MM.1S (cell line): Measurements from ENCODE around the gene CCDC182.
A peak's percentile ranks its signal among the peaks of the same experiment; 100 is the strongest.

Source experiments
- DNase-seq: peaks from one replicate; pipeline ENCODE4 v3.0.0-alpha.2; 2015
- H2AFZ ChIP-seq: fragments of 300-600 bp; sonication (generic); 2 replicates; pipeline ENCODE4 v1.6.0; 2016; ENCODE audit warnings: antibody characterized with exemption, low read length
- H3F3A ChIP-seq: fragments of 300-600 bp; sonication (generic); 2 replicates; pipeline ENCODE4 v1.6.1; 2016; ENCODE audit warnings: mild to moderate bottlenecking, antibody characterized with exemption, low read length, moderate library complexity, mixed read lengths; ENCODE audit not compliant: insufficient read depth
- H3K27ac ChIP-seq: fragments of 300-600 bp; sonication (generic); 2 replicates; pipeline ENCODE4 v1.5.1; 2016; ENCODE audit warnings: mild to moderate bottlenecking, low read length
- H3K27me3 ChIP-seq: fragments of 300-600 bp; sonication (generic); replicated peaks from 2 replicates; pipeline ENCODE4 v1.6.0; 2016; ENCODE audit warnings: low read length; ENCODE audit not compliant: insufficient read depth
- H3K36me3 ChIP-seq: fragments of 300-600 bp; sonication (generic); replicated peaks from 2 replicates; pipeline ENCODE4 v1.6.1; 2016; ENCODE audit warnings: mild to moderate bottlenecking, low read length, mixed read lengths; ENCODE audit not compliant: insufficient read depth
- H3K4me1 ChIP-seq: fragments of 300-600 bp; sonication (generic); 2 replicates; pipeline ENCODE4 v1.6.1; 2016; ENCODE audit warnings: low read length, mixed read lengths
- H3K4me2 ChIP-seq: fragments of 300-600 bp; sonication (generic); 2 replicates; pipeline ENCODE4 v1.6.0; 2016; ENCODE audit warnings: low read depth, low read length
- H3K4me3 ChIP-seq: fragments of 300-600 bp; sonication (generic); 2 replicates; pipeline ENCODE4 v1.5.1; 2016; ENCODE audit warnings: low read length, mixed read lengths
- H3K79me2 ChIP-seq: fragments of 300-600 bp; sonication (generic); 2 replicates; pipeline ENCODE4 v1.6.1; 2016; ENCODE audit warnings: mixed run types, low read length, mixed read lengths
- H3K9ac ChIP-seq: fragments of 300-600 bp; sonication (generic); 2 replicates; pipeline ENCODE4 v1.6.1; 2016; ENCODE audit warnings: low read length, mixed read lengths
- H3K9me2 ChIP-seq: fragments of 300-600 bp; sonication (generic); replicated peaks from 2 replicates; pipeline ENCODE4 v1.6.1; 2016; ENCODE audit warnings: mild to moderate bottlenecking, low read length, mixed read lengths; ENCODE audit not compliant: insufficient read depth
- H3K9me3 ChIP-seq: fragments of 300-600 bp; sonication (generic); replicated peaks from 2 replicates; pipeline ENCODE4 v1.6.1; 2016; ENCODE audit warnings: mild to moderate bottlenecking, low read length, mixed read lengths; ENCODE audit not compliant: insufficient read depth
- H4K20me1 ChIP-seq: fragments of 300-600 bp; sonication (generic); 2 replicates; pipeline ENCODE4 v1.6.1; 2016; ENCODE audit warnings: mild to moderate bottlenecking, low read length, moderate library complexity, mixed read lengths; ENCODE audit not compliant: insufficient read depth
- EZH2 ChIP-seq: fragments of 300-600 bp; sonication (generic); optimal IDR thresholded peaks from 2 replicates; pipeline ENCODE3; 2017; ENCODE audit warnings: low read depth, mild to moderate bottlenecking, antibody characterized with exemption, low read length, mixed read lengths
- EZH2phosphoT487 ChIP-seq: fragments of 300-600 bp; sonication (generic); IDR thresholded peaks from 2 replicates; pipeline ENCODE4 v1.6.1; 2018; ENCODE audit warnings: antibody characterized with exemption, low read length
- TF ChIP-seq, protein P1 (sequence below): fragments of 300-600 bp; sonication (generic); IDR thresholded peaks from 2 replicates; pipeline ENCODE4 v1.5.1; 2016; ENCODE audit warnings: antibody characterized with exemption, low read length, mixed read lengths

CCDC182 gene

DNA sequence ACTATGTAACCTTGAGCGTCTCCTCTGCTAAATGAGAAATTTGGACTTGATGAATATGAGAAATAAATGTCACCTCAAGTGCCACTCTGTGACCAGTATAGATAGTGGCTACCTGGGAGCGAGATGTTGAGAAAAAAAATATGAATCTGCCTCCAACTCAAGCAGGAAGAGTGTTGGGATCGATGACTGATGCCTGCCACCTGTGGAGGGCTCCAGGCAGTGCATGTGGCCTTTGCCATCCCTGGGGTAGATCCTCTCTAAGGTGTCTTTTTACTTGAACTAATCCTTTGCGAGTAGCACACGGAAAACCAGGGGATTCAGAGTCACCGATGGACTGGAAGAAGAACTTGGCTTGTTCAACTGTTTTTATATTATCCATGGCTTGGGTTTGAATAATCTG, 9.4 kb downstream of the CCDC182 start:
- no peak overlapping the region for H3K9ac ChIP-seq
- H2AFZ ChIP-seq: peak overlapping the region; percentile 35
- H3K4me2 ChIP-seq: peak overlapping the region; percentile 48
- no peaks in the 10 kb centered on the region for H4K20me1 ChIP-seq
- H3K4me1 ChIP-seq: peaks cover 17% of the 10 kb centered on the region
- H3K9me3 ChIP-seq: no peaks in the 10 kb centered on the region
- H3K27me3 ChIP-seq: no peaks in the 10 kb centered on the region
- no peak overlapping the region for H3K4me3 ChIP-seq
- H3K79me2 ChIP-seq: no peaks in the 10 kb centered on the region
- no peaks in the 10 kb centered on the region for H3K36me3 ChIP-seq
- no peak for TF ChIP-seq EZH2phosphoT487
- TF ChIP-seq, protein P1, sequence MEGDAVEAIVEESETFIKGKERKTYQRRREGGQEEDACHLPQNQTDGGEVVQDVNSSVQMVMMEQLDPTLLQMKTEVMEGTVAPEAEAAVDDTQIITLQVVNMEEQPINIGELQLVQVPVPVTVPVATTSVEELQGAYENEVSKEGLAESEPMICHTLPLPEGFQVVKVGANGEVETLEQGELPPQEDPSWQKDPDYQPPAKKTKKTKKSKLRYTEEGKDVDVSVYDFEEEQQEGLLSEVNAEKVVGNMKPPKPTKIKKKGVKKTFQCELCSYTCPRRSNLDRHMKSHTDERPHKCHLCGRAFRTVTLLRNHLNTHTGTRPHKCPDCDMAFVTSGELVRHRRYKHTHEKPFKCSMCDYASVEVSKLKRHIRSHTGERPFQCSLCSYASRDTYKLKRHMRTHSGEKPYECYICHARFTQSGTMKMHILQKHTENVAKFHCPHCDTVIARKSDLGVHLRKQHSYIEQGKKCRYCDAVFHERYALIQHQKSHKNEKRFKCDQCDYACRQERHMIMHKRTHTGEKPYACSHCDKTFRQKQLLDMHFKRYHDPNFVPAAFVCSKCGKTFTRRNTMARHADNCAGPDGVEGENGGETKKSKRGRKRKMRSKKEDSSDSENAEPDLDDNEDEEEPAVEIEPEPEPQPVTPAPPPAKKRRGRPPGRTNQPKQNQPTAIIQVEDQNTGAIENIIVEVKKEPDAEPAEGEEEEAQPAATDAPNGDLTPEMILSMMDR: peak; percentile 57
- 0 out of 2 replicates have a peak, but pooled peaks cover 7% of the 10 kb centered on the region for H3F3A ChIP-seq
- H3K9me2 ChIP-seq: no peaks in the 10 kb centered on the region
- H3K27ac ChIP-seq: peak overlapping the region; percentile 37; the same call in 1 of the 2 replicates
- peak; percentile 25 for DNase-seq

DNA sequence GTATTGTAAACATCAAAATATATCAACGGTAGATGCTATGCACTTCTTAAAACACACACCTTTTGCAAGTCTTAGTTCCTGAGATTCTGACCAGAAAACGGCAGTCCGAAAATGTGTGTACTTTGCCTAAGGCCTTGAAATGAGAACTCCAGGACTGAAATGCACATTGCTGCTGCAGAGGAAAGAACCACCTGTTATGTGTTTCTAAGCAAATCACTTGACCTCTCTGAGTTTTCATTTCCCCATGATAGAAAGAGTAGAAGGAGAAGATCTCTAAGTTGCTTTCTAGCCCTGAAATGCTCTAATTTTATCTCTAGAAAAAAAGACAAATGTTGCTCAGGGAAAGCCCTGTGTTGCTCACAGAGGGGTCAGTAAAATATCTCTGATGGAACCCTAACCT, 9.9 kb downstream of the CCDC182 start:
- H3K9ac ChIP-seq: no peak overlapping the region; the same call in 1 of the 2 replicates
- 0 out of 2 replicates have a peak, but pooled peaks cover 7% of the 10 kb centered on the region for H3F3A ChIP-seq

DNA sequence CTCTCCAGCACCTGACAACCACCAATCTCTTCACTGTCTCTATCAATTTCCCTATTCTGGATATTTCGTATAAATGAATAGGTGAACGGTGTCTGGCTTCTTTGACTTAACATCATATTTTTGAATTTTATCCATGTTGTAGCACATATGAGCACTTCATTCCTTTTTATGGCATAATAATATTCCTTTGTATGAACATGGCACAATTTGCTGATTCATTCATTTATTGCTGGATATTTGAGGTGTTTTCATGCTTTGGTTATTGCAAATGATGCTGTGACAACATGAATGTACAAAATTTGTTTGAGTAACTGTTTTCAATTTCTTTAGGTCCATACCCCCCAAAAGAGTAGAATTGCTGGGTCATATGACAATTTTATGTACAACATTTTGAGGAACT, 12.0 kb downstream of the CCDC182 start:
- Histone ChIP-seq H3K4me3 (no peak overlapping the region), H3K27ac (no peak overlapping the region), H3K79me2 (no peaks in the 10 kb centered on the region), H3K4me2 (no peak overlapping the region), H3K27me3 (no peaks in the 10 kb centered on the region), H2AFZ (no peak overlapping the region), H3F3A (0 out of 2 replicates have a peak, but pooled peaks cover 7% of the 10 kb centered on the region), H3K4me1 (peaks cover 14% of the 10 kb centered on the region), H3K36me3 (no peaks in the 10 kb centered on the region), H3K9ac (no peak overlapping the region), H3K9me2 (no peaks in the 10 kb centered on the region), H3K9me3 (no peaks in the 10 kb centered on the region), H4K20me1 (no peaks in the 10 kb centered on the region)
- TF ChIP-seq EZH2phosphoT487 (no peak), EZH2 (no peak)
- TF ChIP-seq, protein P1: no peak
- DNase-seq: no peak

More for the DNA sequence above, 9.9 kb downstream of the CCDC182 start:
- H3K27me3 ChIP-seq: no peaks in the 10 kb centered on the region
- peak overlapping the region; percentile 37; the same call in 1 of the 2 replicates for H3K27ac ChIP-seq
- H2AFZ ChIP-seq: peak overlapping the region; percentile 35
- H3K9me3 ChIP-seq: no peaks in the 10 kb centered on the region
- no peaks in the 10 kb centered on the region for H3K79me2 ChIP-seq
- H4K20me1 ChIP-seq: no peaks in the 10 kb centered on the region
- H3K4me1 ChIP-seq: peaks cover 17% of the 10 kb centered on the region
- H3K36me3 ChIP-seq: no peaks in the 10 kb centered on the region
- H3K4me2 ChIP-seq: peak overlapping the region; percentile 48
- no peak overlapping the region for H3K4me3 ChIP-seq
- TF ChIP-seq, protein P1: no peak
- no peak for TF ChIP-seq EZH2phosphoT487
- TF ChIP-seq EZH2: no peak
- peak; percentile 18 for DNase-seq
- no peaks in the 10 kb centered on the region for H3K9me2 ChIP-seq
